HG02885 (cell line): ENCODE measurements around the gene OR13C8.

Source experiments
- ATAC-seq: cut with Tn5 transposase; IDR thresholded peaks from one replicate; pipeline ENCODE4 v1.9.1; 2021; ENCODE audit warnings: mild to moderate bottlenecking; ENCODE audit not compliant: unreplicated experiment, poor library complexity

Gene OR13C8

GRCh38 chr9:104608336-104608735 is 39.4 kb downstream of the OR13C8 start:
- no peak for ATAC-seq

GRCh38 chr9:104611213-104611612 is 42.2 kb downstream of the OR13C8 start:
- ATAC-seq: no peak

DNA sequence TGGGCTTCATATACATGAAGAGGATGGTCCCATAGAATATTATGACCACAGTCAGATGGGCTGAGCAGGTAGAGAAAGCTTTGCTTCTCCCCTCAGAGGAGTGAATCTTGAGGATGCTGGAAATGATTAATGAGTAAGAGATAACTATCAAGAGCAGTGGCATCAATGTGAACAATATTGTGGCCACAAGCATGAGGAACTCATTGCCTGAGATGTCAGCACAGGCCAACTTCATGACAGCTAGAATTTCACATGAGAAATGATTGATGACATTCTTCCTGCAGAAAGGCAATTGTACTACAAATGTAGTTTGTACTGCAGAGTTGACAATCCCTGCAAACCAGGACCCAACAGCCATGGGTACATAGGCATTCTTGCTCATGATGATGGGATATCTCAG is 48.5 kb downstream of the OR13C8 start:
- ATAC-seq: no peak

DNA sequence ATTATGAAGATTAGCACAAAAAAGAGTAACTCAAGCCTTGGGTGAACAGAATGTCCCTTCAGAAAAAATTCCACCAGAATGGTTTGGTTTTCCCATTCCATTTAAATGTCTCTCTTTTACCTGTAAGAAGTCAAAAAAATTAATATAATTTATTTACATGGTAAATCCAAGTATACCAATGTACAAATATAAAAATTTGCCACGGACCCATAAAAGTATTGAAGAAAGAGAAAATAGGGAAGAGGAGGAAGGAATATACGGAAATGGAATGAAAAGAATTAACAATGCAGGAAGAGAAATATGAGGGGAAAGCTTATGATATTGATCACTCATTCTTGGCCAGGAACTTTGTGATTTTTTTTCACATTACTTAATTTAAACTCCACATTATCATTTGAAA is 49.1 kb downstream of the OR13C8 start, which contains the start of gene OR13C9:
TSS of gene OR13C9 (minus strand) at position 101 of the 400 bp plus-strand sequence. CDS start at position 101, 0 bp downstream.
- no peak for ATAC-seq
